Measurements from ENCODE around the gene PPFIA3.

DNA sequence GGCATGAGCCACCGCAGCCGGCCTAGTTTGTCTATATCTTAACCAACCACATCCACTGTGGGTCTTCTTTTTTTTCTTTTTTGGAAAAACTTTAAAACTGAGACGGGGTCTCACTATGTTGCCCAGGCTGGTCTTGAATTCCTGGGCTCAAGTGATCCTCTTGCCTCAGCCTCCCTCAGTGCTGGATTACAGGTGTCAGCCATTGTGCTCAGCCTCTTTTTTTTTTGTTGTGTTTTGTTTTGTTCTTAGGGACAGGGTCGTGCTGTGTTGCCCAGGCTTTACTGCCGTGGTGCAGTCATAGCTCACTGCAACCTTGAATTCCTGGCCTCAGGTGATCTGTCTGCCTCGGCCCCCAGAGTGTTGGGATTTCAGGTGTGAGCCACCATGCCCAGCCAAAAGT, 26.7 kb upstream of the PPFIA3 start:
- TF ChIP-seq CTCF (IDR thresholded peaks at IDR 0.05; ENCODE audit: low read depth, low read length, missing input control) (no peak), RAD21 (IDR thresholded peaks at IDR 0.05) (no peak), TAF1 (conservative IDR thresholded peaks at IDR 0.05) (no peak), REST (IDR thresholded peaks at IDR 0.05) (no peak), EGR1 (IDR thresholded peaks at IDR 0.05; ENCODE audit: low read depth in 2 of 2) (no peak), YY1 (IDR thresholded peaks at IDR 0.05) (no peak)
- TF ChIP-seq, protein P1, sequence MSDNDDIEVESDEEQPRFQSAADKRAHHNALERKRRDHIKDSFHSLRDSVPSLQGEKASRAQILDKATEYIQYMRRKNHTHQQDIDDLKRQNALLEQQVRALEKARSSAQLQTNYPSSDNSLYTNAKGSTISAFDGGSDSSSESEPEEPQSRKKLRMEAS (IDR thresholded peaks at IDR 0.05), result no peak

Data from liver (tissue), 3 donors.